GM21576 (cell line): Measurements from ENCODE around the gene MAMDC4.
"Not testable (repeated sequence)": the region's sequence is repeated elsewhere in the genome, so short reads cannot be mapped to it uniquely, and the experiment has no call there.

Experiments
- ATAC-seq: cut with Tn5 transposase; IDR thresholded peaks from one replicate; pipeline ENCODE4 v1.9.1; 2021; ENCODE audit warnings: mild to moderate bottlenecking, moderate library complexity; ENCODE audit not compliant: unreplicated experiment

MAMDC4 gene

GRCh38 chr9:136824496-136825225, 27.5 kb upstream of the MAMDC4 start:
- no peak for ATAC-seq

- ATAC-seq, result no peak
Measured at GRCh38 chr9:136825295-136826187, 26.6 kb upstream of the MAMDC4 start.

GRCh38 chr9:136826188-136826541, 26.0 kb upstream of the MAMDC4 start:
- no peak for ATAC-seq

- ATAC-seq, result no peak
Measured at GRCh38 chr9:136826703-136827582, 25.2 kb upstream of the MAMDC4 start.

GRCh38 chr9:136827794-136828473, 24.2 kb upstream of the MAMDC4 start:
- no peak for ATAC-seq

- ATAC-seq, result no peak
Measured at GRCh38 chr9:136828474-136829140, 23.5 kb upstream of the MAMDC4 start.

- no peak for ATAC-seq
Measured at GRCh38 chr9:136829412-136829811, 22.7 kb upstream of the MAMDC4 start.

- no peak for ATAC-seq
Measured at GRCh38 chr9:136829981-136830885, 21.9 kb upstream of the MAMDC4 start.

GRCh38 chr9:136831002-136831719, 21.0 kb upstream of the MAMDC4 start:
- ATAC-seq, result no peak

- ATAC-seq, result no peak
Measured at GRCh38 chr9:136831720-136832104, 20.4 kb upstream of the MAMDC4 start.

GRCh38 chr9:136832581-136832980, 19.6 kb upstream of the MAMDC4 start:
- no peak for ATAC-seq

- not testable (repeated sequence) for ATAC-seq
Measured at GRCh38 chr9:136833381-136834048, 18.6 kb upstream of the MAMDC4 start.

- ATAC-seq, result no peak
Measured at GRCh38 chr9:136835162-136835931, 16.8 kb upstream of the MAMDC4 start.

GRCh38 chr9:136835932-136836904, 15.9 kb upstream of the MAMDC4 start:
- no peak for ATAC-seq

GRCh38 chr9:136837146-136837855, 14.8 kb upstream of the MAMDC4 start:
- no peak for ATAC-seq
